Measurements from ENCODE around the gene TMEM51. TPM values are rescaled to one million over a fixed set of nuclear protein-coding genes. Genes with fewer than 3 reads are reported as not detected.

The TMEM51 gene
- total RNA-seq, 1 donor from 2014 or later, result 6.9 TPM

DNA sequence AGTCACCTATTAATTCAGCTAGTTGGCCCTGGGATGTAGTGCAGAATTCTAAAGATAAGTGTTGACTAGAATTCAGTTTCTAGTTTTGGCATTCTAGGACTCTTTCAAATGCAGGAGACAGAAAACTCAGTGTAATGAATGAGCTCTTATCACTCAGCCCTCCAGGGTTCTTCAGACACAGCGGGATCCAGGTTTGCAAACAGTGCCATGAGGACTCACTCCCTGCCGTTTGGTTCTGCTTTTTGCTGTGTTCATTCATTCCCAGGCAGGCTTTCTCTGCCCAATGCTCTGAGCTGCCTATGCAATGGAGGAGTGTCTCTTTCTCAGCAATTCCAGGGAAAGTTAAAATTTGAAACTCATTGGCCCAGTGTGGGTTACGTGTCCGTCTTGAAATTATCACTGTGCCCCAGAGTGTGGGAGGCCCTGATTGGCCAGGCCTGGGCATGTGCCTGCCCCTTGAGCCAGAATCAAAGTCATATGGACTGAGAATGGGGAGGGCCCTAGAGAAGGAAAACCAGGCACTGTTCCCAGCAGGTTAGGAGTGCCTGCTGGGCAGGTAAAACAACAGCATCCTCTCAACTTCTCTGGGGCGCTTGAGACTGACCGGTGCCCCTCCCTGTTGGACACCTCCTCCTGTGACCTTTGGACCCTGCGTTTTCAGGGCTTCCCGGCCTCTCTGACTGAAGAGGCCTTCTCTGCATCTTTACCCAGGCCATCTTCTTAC, 43.4 kb downstream of the TMEM51 start:
- TF ChIP-seq, protein P1, sequence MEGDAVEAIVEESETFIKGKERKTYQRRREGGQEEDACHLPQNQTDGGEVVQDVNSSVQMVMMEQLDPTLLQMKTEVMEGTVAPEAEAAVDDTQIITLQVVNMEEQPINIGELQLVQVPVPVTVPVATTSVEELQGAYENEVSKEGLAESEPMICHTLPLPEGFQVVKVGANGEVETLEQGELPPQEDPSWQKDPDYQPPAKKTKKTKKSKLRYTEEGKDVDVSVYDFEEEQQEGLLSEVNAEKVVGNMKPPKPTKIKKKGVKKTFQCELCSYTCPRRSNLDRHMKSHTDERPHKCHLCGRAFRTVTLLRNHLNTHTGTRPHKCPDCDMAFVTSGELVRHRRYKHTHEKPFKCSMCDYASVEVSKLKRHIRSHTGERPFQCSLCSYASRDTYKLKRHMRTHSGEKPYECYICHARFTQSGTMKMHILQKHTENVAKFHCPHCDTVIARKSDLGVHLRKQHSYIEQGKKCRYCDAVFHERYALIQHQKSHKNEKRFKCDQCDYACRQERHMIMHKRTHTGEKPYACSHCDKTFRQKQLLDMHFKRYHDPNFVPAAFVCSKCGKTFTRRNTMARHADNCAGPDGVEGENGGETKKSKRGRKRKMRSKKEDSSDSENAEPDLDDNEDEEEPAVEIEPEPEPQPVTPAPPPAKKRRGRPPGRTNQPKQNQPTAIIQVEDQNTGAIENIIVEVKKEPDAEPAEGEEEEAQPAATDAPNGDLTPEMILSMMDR (IDR thresholded peaks at IDR 0.05; ENCODE audit: insufficient read depth, low read depth, low read length), result no peak
- TF ChIP-seq EZH2 (IDR thresholded peaks at IDR 0.05; ENCODE audit: insufficient read depth, low read length), result no peak
- no peak overlapping the region for H3K4me3 ChIP-seq (ENCODE audit: insufficient read depth, low read depth, low read length)
- H3K4me1 ChIP-seq (ENCODE audit: insufficient read depth, low read length), result peaks cover 11% of the 10 kb centered on the region
- peaks cover 28% of the 10 kb centered on the region for H4K20me1 ChIP-seq (ENCODE audit: insufficient read depth, low read length)
- DNase-seq (ENCODE audit: low read depth) (no peak), FAIRE-seq (no peak)
- Mint-ChIP-seq H3K27ac (ENCODE audit: unreplicated experiment) (no peak overlapping the region), H3K4me1 (ENCODE audit: low read depth, unreplicated experiment) (peaks cover 19% of the 10 kb centered on the region), H3K36me3 (ENCODE audit: low read depth, unreplicated experiment) (peaks cover 2% of the 10 kb centered on the region), H3K4me3 (ENCODE audit: unreplicated experiment) (no peak overlapping the region), H3K9me3 (ENCODE audit: unreplicated experiment) (no peaks in the 10 kb centered on the region), H3K27me3 (ENCODE audit: low read depth, unreplicated experiment) (no peaks in the 10 kb centered on the region)
- no peaks in the 10 kb centered on the region for H3K27me3 ChIP-seq (ENCODE audit: insufficient read depth, low read length)
- H3K9me3 ChIP-seq (ENCODE audit: insufficient read depth, low read depth, low read length), result no peaks in the 10 kb centered on the region
- H2AFZ ChIP-seq (ENCODE audit: low read depth, low read length), result no peak overlapping the region
- no peaks in the 10 kb centered on the region for H3K79me2 ChIP-seq (ENCODE audit: insufficient read depth, low read length)
- no peak overlapping the region for H3K9ac ChIP-seq (ENCODE audit: low read length)
- no peak overlapping the region for H3K27ac ChIP-seq (ENCODE audit: low read depth, low read length)
- H3K4me2 ChIP-seq (ENCODE audit: low read length), result no peak overlapping the region
- no peaks in the 10 kb centered on the region for H3K36me3 ChIP-seq (ENCODE audit: insufficient read depth, low read length)

DNA sequence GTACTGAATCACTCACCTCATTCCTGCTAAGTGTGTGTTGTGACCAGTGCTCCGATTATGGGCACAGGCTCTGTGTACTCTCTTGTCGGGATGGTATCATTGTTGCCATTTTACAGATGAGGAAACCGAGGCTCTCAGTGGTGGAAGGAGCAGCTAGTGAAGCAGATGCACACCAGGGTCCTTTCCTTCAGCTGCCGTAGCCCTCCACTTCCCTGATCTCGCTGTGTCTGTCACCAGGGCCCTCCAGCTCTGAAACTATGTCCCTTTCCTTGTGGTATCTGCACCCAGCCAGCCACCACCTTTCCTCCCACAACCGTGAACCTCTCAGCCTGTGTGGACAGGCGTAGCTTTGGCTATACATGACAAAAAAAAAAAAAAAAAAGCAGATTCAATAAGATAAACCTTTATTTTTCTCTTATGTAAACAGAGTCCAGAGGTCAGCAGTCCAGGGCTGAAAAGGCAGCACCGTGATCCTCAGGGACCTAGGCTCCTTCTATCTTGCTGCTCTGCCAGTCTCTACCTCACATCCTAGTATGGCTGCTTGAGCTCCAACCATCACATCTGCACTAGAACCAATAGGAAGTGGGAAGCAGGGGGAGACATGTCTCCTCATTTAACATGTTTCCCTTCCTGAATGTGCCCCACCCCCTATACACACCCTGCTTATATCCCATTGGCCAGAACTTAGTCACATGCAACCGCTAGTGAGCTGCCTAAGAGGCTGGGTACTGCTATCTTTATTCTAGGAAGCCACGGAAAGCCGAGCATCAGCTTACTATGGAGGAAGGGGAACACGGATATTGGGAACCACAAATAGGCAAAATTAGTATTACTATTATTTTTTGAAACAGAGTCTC, 44.3 kb downstream of the TMEM51 start:
- no peaks in the 10 kb centered on the region for H3K9me3 Mint-ChIP-seq (ENCODE audit: unreplicated experiment)
- Histone ChIP-seq H2AFZ (ENCODE audit: low read depth, low read length) (no peak overlapping the region), H3K4me1 (ENCODE audit: insufficient read depth, low read length) (peaks cover 11% of the 10 kb centered on the region), H3K9me3 (ENCODE audit: insufficient read depth, low read depth, low read length) (no peaks in the 10 kb centered on the region), H3K79me2 (ENCODE audit: insufficient read depth, low read length) (no peaks in the 10 kb centered on the region), H3K27me3 (ENCODE audit: insufficient read depth, low read length) (no peaks in the 10 kb centered on the region), H3K27ac (ENCODE audit: low read depth, low read length) (no peak overlapping the region), H3K9ac (ENCODE audit: low read length) (no peak overlapping the region), H3K4me2 (ENCODE audit: low read length) (no peak overlapping the region), H4K20me1 (ENCODE audit: insufficient read depth, low read length) (peaks cover 35% of the 10 kb centered on the region), H3K4me3 (ENCODE audit: insufficient read depth, low read depth, low read length) (no peak overlapping the region), H3K36me3 (ENCODE audit: insufficient read depth, low read length) (no peaks in the 10 kb centered on the region)
- H3K4me1 Mint-ChIP-seq (ENCODE audit: low read depth, unreplicated experiment), result peaks cover 19% of the 10 kb centered on the region
- FAIRE-seq, result no peak
- H3K36me3 Mint-ChIP-seq (ENCODE audit: low read depth, unreplicated experiment), result peaks cover 2% of the 10 kb centered on the region
- H3K4me3 Mint-ChIP-seq (ENCODE audit: unreplicated experiment), result no peak overlapping the region
- no peak for DNase-seq (ENCODE audit: low read depth)
- no peaks in the 10 kb centered on the region for H3K27me3 Mint-ChIP-seq (ENCODE audit: low read depth, unreplicated experiment)
- H3K27ac Mint-ChIP-seq (ENCODE audit: unreplicated experiment), result peak overlapping the region; percentile 58
- TF ChIP-seq, protein P1 (IDR thresholded peaks at IDR 0.05; ENCODE audit: insufficient read depth, low read depth, low read length), result no peak
- no peak for TF ChIP-seq EZH2 (IDR thresholded peaks at IDR 0.05; ENCODE audit: insufficient read depth, low read length)

Measured in astrocyte (in vitro differentiated cells and primary cell).